Erythroblast (primary cell): ENCODE measurements around the gene PLEKHG2.

ENCODE experiments used
- DNase-seq, 2 experiments: peaks; one replicate each; lab custom pipeline; 2025; lab: John Stamatoyannopoulos, UW
- GATA1 ChIP-seq: IDR thresholded peaks from 2 replicates; pipeline ENCODE4 v1.6.1; 2011; ENCODE audit warnings: low read depth, mild to moderate bottlenecking, control low read depth, low read length, moderate library complexity
- POLR2A ChIP-seq: IDR thresholded peaks from 2 replicates; pipeline ENCODE4 v1.6.1; 2011; ENCODE audit warnings: mild to moderate bottlenecking, low read length

PLEKHG2 gene

GRCh38 chr19:39379865-39380396, 32.5 kb upstream of the PLEKHG2 start:
- TF ChIP-seq POLR2A, result no peak
- no peak for TF ChIP-seq GATA1
- no peak for DNase-seq

- TF ChIP-seq POLR2A, result no peak
- no peak for DNase-seq
Measured at GRCh38 chr19:39380521-39381502, 31.7 kb upstream of the PLEKHG2 start.

- DNase-seq, result peak; percentile 53 to 78
- TF ChIP-seq POLR2A (no peak), GATA1 (no peak)
Measured at GRCh38 chr19:39381910-39382611, 30.4 kb upstream of the PLEKHG2 start.

- TF ChIP-seq GATA1, result no peak
- no peak for TF ChIP-seq POLR2A
- DNase-seq, result no peak
Measured at GRCh38 chr19:39382991-39383828, 29.3 kb upstream of the PLEKHG2 start.

GRCh38 chr19:39384839-39385568, 27.5 kb upstream of the PLEKHG2 start:
- DNase-seq, result no peak
- TF ChIP-seq POLR2A (peak; percentile 17), GATA1 (no peak)

GRCh38 chr19:39385629-39386411, 26.6 kb upstream of the PLEKHG2 start:
- no peak for DNase-seq

GRCh38 chr19:39386557-39386956, 25.9 kb upstream of the PLEKHG2 start:
- no peak for TF ChIP-seq GATA1
- TF ChIP-seq POLR2A, result no peak
- no peak for DNase-seq

More at GRCh38 chr19:39385629-39386411, 26.6 kb upstream of the PLEKHG2 start:
- TF ChIP-seq POLR2A, result no peak
- no peak for TF ChIP-seq GATA1

GRCh38 chr19:39388657-39389056, 23.8 kb upstream of the PLEKHG2 start:
- DNase-seq, result no peak
- TF ChIP-seq POLR2A (no peak), GATA1 (no peak)

GRCh38 chr19:39389631-39390414, 22.6 kb upstream of the PLEKHG2 start:
- no peak for DNase-seq
- no peak for TF ChIP-seq GATA1
- no peak for TF ChIP-seq POLR2A

GRCh38 chr19:39390451-39390750, 22.1 kb upstream of the PLEKHG2 start:
- TF ChIP-seq GATA1, result no peak
- no peak for DNase-seq

GRCh38 chr19:39390751-39391437, 21.6 kb upstream of the PLEKHG2 start, which contains the start of the genes MED29 and PAF1:
Gene MED29, plus strand, starts transcription at chr19:39391378. Its CDS starts 45 bp downstream, at chr19:39391423.
Gene PAF1, minus strand, starts transcription at chr19:39391106. Its CDS starts 242 bp downstream, at chr19:39390864.
- TF ChIP-seq POLR2A, result peak; percentile 98
- no peak for TF ChIP-seq GATA1
- DNase-seq, result peak; percentile 100
